ENCODE results near the gene ZNF607. TPM values are rescaled to one million over a fixed set of nuclear protein-coding genes. Genes with fewer than 3 reads are reported as not detected.
"Not testable (repeated sequence)": the region's sequence is repeated elsewhere in the genome, so short reads cannot be mapped to it uniquely, and the experiment has no call there.

The ZNF607 gene
- total RNA-seq: 1 to 10 TPM; 4.2 to 9.4 TPM

DNA sequence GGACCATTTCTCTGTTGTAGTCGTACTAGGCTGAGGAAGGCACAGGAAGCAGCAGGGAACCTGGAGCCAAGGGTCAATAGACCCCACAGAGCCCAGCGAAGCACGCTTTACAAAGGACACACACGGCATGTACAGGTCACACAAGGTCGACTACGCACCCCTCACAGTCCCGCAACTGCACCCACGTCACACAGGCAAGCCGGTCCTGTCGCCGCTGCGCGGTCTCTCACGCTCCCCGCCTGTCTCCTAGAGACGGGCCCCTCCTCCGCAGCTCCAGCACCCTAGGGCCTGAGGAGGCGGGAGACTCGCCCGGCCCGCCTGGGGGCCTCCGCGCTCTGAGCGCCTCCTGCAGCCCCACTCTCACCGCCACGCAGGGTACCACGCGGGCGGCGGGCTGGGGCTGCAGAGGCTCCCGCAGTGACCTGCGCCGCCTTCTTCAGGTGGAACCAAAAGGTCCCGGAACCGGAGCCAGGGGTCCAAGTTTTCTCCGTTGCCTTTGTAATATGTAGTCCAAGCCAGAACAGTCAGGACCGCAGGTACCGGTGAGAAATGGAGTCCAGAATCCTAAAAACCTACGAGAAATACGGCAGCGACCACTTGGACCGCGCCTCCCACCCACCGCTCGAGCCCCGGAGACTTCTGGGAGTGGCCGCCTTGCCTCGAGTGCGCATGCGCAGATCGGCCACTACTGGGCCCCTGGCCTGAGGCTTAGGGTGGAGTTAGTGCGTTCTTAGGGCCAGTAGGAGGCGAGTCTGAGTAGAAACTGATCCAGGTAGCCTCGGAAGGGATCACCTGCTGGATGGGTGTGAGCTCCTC lies at the start of gene ZNF607:
Gene ZNF607, minus strand, starts transcription at position 651 of the 816 bp plus-strand sequence. CDS start 8,143 bp downstream, outside the sequence.
- peak; percentile 96 for ATAC-seq (replicated peaks)

DNA sequence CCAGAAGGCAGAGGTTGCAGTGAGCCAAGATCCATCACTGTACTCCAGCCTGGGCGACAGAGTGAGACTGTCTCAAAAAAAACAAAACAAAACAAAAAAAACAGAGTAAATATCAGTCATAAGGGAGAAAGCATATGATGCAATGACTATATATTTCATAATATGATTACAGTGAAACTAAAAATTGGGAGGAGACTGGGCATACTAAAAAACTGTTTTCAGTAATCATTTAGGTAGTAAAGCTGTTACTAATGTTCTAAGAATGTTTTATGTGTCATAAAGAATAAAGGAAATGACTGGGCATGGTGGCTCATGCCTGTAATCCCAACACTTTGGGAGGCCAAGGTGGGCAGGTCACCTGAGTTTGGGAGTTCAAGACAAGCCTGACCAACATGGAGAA lies 43.9 kb upstream of the ZNF607 start:
- Mint-ChIP-seq H3K27ac (peak overlapping the region; percentile 73), H3K4me3 (no peak overlapping the region), H3K27me3 (no peaks in the 10 kb centered on the region), H3K36me3 (ENCODE audit: low read depth) (peaks cover 82% of the 10 kb centered on the region), H3K9me3 (peaks cover 6% of the 10 kb centered on the region), H3K4me1 (no peaks in the 10 kb centered on the region)
- peak; percentile 91 for ATAC-seq (replicated peaks)

More for the DNA sequence above, at the start of gene ZNF607:
- Mint-ChIP-seq H3K9me3 (no peaks in the 10 kb centered on the region), H3K4me1 (peaks cover 9% of the 10 kb centered on the region), H3K36me3 (ENCODE audit: low read depth) (peaks cover 17% of the 10 kb centered on the region), H3K27me3 (no peaks in the 10 kb centered on the region), H3K4me3 (peak within 1 kb of the TSS; percentile 92), H3K27ac (peak within 1 kb of the TSS; percentile 90)

DNA sequence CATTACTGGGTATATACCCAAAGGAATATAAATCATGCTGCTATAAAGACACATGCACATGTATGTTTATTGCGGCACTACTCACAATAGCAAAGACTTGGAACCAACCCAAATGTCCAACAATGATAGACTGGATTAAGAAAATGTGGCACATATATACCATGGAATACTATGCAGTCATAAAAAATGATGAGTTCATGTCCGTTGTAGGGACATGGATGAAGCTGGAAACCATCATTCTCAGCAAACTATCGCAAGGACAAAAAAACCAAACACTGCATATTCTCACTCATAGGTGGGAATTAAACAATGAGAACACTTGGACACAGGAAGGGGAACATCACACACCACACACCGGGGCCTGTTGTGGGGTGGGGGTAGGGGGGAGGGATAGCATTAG lies 38.1 kb upstream of the ZNF607 start:
- not testable (repeated sequence) for H3K9me3 Mint-ChIP-seq
- peaks cover 62% of the 10 kb centered on the region for H3K36me3 Mint-ChIP-seq (ENCODE audit: low read depth)

DNA sequence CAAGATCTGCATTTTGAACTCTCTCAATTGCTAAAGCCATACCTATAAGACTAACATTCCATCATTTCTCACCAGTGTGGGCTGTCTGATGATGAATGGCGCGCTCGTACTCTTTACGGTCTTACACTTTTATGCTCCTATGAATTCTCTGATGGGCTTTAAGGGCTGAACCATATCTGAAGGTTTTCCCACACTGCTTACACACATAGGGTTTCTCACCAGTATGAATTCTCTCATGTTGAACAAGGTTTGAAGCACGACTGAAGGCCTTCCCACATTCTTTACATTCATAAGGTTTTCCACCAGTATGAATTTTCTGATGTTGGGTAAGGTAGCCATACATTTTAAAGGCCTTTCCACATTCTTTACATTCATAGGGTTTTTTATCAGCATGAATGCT lies 18.8 kb upstream of the ZNF607 start:
- no peak overlapping the region for H3K27ac Mint-ChIP-seq
- H3K4me1 Mint-ChIP-seq: no peaks in the 10 kb centered on the region
- H3K9me3 Mint-ChIP-seq: peaks cover 35% of the 10 kb centered on the region
- peaks cover 87% of the 10 kb centered on the region for H3K36me3 Mint-ChIP-seq (ENCODE audit: low read depth)
- H3K4me3 Mint-ChIP-seq: no peak overlapping the region
- no peaks in the 10 kb centered on the region for H3K27me3 Mint-ChIP-seq
- no peak for ATAC-seq (replicated peaks)

More for the DNA sequence above, 38.1 kb upstream of the ZNF607 start:
- H3K27ac Mint-ChIP-seq; H3K4me1 Mint-ChIP-seq; H3K27me3 Mint-ChIP-seq; ATAC-seq (replicated peaks); H3K4me3 Mint-ChIP-seq: not testable (repeated sequence)

DNA sequence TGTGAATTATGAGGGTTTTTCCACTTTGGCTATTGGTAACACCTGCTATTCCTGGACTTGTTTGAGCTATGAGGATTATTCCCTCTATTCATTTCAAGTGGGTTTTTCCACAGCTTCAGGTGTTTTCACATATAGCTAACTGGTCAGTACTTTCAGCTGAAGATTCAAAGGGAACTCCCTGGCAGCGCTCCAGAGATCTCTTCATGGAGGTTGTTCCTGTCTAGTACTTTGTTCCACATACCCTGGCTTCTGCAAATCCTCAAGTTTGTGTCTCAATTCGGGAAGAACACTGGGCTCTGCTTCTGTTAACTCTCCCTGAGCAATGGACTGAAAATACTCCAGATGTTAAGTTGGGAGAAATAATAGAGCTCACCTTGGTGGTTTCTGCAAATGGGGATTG lies 5.6 kb upstream of the ZNF607 start:
- Mint-ChIP-seq H3K27me3 (no peaks in the 10 kb centered on the region), H3K4me3 (no peak overlapping the region), H3K9me3 (no peaks in the 10 kb centered on the region), H3K36me3 (ENCODE audit: low read depth) (peaks cover 5% of the 10 kb centered on the region), H3K27ac (no peak overlapping the region), H3K4me1 (no peaks in the 10 kb centered on the region)
- ATAC-seq (replicated peaks): no peak

DNA sequence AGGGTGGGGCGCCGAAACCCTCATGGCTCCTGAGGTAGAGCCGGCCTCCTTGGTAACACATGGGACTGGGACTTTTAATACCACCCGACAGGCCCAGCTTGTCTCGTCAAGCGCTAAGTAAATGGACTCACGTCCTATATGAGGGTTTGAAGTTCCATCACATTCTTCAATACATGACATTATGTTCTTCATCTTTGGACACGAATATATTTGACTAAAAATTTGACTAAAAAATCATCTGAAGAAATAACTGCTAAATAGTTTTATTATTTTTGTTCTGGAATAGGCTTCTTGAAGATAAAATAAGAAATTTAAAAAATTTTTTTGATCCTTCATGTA lies 335 bp upstream of the ZNF607 start:
- Mint-ChIP-seq H3K27me3 (no peaks in the 10 kb centered on the region), H3K27ac (peak overlapping the region; percentile 90), H3K36me3 (ENCODE audit: low read depth) (peaks cover 11% of the 10 kb centered on the region), H3K4me1 (peaks cover 9% of the 10 kb centered on the region), H3K9me3 (no peaks in the 10 kb centered on the region), H3K4me3 (peak overlapping the region; percentile 92)
- no peak for ATAC-seq (replicated peaks)

DNA sequence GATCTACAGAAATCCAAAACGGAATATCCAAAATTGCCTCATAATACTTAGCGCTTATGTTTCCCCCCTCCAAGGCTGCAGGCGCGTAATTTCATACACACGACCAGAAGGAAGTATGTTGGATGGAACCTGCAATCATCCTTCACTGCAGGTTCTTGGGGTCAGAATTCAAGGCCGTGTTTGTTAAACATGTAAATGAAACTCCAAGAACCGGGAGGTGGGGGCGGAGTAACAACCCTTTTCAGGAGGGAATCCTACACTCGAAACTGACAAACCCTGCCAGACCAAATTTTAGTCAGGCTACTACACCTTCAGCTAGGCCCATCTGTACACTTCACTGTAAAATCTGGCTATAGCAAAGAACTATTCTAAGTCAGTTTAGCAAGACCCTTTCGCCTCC lies 1.3 kb downstream of the ZNF607 start:
- peaks cover 26% of the 10 kb centered on the region for H3K36me3 Mint-ChIP-seq (ENCODE audit: low read depth)
- peaks cover 9% of the 10 kb centered on the region for H3K4me1 Mint-ChIP-seq
- H3K4me3 Mint-ChIP-seq: peak overlapping the region; percentile 92
- no peak for ATAC-seq (replicated peaks)
- H3K27me3 Mint-ChIP-seq: no peaks in the 10 kb centered on the region
- H3K9me3 Mint-ChIP-seq: no peaks in the 10 kb centered on the region
- peak overlapping the region; percentile 90 for H3K27ac Mint-ChIP-seq

DNA sequence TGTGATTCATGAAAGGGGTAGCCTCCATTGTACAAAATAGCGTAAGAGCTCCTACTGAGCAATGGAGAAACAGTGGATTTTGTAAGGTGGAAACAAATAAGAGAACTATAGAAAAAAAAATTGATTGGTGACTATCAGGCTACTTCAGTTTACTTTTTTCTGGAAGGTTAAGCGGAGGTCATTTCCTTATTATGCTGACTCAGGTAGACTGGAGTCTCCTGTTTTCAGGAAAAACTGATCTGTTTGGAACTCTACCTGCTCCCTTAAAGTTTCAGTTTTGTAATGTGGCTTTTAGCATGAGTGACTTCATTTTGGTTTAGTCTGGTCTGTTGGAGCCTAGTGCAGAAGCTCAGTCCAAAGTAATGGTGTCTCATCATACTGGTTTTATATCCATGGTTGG lies 3.4 kb downstream of the ZNF607 start:
- no peaks in the 10 kb centered on the region for H3K27me3 Mint-ChIP-seq
- H3K36me3 Mint-ChIP-seq (ENCODE audit: low read depth): peaks cover 42% of the 10 kb centered on the region
- no peak overlapping the region for H3K27ac Mint-ChIP-seq
- ATAC-seq (replicated peaks): no peak
- peaks cover 9% of the 10 kb centered on the region for H3K4me1 Mint-ChIP-seq
- no peak overlapping the region for H3K4me3 Mint-ChIP-seq
- peaks cover 9% of the 10 kb centered on the region for H3K9me3 Mint-ChIP-seq

DNA sequence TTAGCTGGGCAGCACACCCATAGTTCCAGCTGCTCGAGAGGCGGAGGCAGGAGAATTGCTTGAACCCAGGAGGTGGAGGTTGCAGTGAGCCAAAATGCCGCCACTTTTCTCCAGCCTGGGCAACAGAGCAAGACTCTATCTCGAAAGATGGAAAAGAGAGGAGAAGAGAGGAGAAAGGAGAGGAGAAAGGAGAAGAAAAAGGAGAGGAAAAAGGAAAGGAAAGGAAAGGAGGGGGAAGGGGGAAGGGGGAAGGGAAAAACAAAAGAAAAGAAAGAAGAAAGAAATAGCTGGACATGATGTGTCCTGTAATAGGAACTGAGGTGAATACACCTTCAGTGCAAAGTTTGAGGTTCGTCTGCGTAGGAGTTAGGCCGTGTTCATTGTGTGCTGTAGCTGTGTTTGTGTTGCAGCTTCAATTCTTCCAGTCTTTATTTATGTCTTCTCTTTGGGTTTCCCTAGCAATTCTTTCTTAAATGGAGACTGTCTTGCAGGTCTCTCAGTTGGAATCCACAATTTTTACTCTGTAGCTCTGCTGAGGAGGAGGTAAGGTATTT lies 13.4 kb downstream of the ZNF607 start:
- H3K36me3 Mint-ChIP-seq (ENCODE audit: low read depth): peaks cover 97% of the 10 kb centered on the region
- peaks cover 15% of the 10 kb centered on the region for H3K9me3 Mint-ChIP-seq
- no peak for ATAC-seq (replicated peaks)
- no peaks in the 10 kb centered on the region for H3K4me1 Mint-ChIP-seq
- no peaks in the 10 kb centered on the region for H3K27me3 Mint-ChIP-seq
- H3K27ac Mint-ChIP-seq: no peak overlapping the region
- H3K4me3 Mint-ChIP-seq: no peak overlapping the region

DNA sequence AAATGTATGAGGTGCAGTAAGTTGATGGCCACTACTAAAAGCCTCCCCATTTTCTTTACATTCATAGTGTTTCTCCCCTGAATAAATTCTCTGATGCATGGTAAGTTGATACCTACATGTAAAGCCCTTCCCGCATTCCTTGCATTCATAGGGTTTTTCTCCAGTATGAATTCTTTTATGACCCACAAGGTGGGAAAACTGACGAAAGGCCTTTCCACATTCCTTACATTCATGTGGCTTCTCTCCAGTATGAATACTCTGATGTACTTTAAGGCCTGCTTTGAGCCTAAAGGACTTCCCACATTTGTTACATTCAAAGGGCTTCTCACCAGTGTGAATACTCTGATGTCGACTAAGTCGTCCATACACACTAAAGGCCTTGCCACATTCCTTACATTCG lies 20.5 kb downstream of the ZNF607 start:
- H3K36me3 Mint-ChIP-seq (ENCODE audit: low read depth): peaks cover 59% of the 10 kb centered on the region
- no peaks in the 10 kb centered on the region for H3K27me3 Mint-ChIP-seq
- peaks cover 40% of the 10 kb centered on the region for H3K9me3 Mint-ChIP-seq
- ATAC-seq (replicated peaks): no peak
- H3K27ac Mint-ChIP-seq: no peak overlapping the region
- no peaks in the 10 kb centered on the region for H3K4me1 Mint-ChIP-seq
- H3K4me3 Mint-ChIP-seq: no peak overlapping the region

DNA sequence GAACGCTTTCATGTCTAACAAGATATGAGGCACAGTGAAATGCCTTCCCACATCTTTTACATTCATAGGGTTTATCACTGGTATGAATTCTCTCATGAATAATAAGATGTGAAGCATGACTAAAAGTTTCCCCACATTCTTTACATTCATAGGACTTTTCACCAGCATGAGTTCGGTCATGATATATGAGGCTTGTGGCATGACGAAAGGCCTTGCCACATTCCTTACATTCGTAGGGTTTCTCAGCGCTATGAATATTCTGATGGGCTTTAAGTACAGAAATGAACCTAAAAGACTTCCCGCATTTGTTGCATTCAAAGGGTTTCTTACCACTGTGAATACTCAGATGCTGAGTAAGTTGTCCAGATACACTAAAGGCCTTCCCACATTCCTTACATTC lies 21.3 kb downstream of the ZNF607 start:
- no peak for ATAC-seq (replicated peaks)
- H3K36me3 Mint-ChIP-seq (ENCODE audit: low read depth): peaks cover 52% of the 10 kb centered on the region
- H3K9me3 Mint-ChIP-seq: peaks cover 41% of the 10 kb centered on the region

DNA sequence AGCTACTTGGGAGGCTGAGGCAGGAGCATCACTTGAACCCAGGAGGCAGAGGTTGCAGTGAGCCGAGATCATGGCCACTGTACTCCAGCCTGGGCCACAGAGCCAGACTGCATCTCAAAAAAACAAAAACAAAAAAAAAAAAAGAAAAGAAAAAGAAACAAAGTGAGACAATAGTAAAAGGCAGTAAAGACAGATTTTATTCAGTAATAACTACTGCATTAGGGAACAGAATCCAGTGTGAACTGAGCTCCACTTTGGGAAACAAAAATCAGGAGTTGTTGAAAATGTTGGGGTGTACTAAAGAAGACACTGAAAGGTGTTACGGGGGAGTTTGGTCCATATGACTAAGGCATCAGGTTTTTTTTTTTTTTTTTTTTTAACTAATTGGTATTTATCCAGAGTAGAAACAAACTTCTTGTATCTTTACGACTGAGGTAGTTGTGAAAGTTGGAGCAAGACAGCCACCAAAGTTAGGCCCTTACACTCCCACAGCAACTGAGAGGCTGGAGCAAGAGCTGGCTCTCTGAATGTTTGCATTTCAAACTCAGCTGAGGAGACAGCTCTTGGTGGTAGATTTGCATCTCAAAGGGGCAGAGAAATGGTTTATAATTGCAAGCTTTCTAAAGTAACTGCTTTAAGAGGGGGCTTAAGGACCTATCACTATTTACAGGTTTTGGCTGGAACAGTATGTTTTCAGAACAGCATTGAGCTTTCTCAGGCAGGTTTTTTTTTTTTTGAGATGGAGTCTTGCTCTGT lies 24.2 kb downstream of the ZNF607 start:
- H3K27me3 Mint-ChIP-seq: no peaks in the 10 kb centered on the region
- no peak for ATAC-seq (replicated peaks)
- no peak overlapping the region for H3K4me3 Mint-ChIP-seq
- no peaks in the 10 kb centered on the region for H3K4me1 Mint-ChIP-seq
- H3K9me3 Mint-ChIP-seq: peaks cover 29% of the 10 kb centered on the region
- no peak overlapping the region for H3K27ac Mint-ChIP-seq
- H3K36me3 Mint-ChIP-seq (ENCODE audit: low read depth): peaks cover 26% of the 10 kb centered on the region

More for the DNA sequence above, 21.3 kb downstream of the ZNF607 start:
- no peak overlapping the region for H3K27ac Mint-ChIP-seq
- H3K27me3 Mint-ChIP-seq: no peaks in the 10 kb centered on the region
- no peak overlapping the region for H3K4me3 Mint-ChIP-seq
- no peaks in the 10 kb centered on the region for H3K4me1 Mint-ChIP-seq

DNA sequence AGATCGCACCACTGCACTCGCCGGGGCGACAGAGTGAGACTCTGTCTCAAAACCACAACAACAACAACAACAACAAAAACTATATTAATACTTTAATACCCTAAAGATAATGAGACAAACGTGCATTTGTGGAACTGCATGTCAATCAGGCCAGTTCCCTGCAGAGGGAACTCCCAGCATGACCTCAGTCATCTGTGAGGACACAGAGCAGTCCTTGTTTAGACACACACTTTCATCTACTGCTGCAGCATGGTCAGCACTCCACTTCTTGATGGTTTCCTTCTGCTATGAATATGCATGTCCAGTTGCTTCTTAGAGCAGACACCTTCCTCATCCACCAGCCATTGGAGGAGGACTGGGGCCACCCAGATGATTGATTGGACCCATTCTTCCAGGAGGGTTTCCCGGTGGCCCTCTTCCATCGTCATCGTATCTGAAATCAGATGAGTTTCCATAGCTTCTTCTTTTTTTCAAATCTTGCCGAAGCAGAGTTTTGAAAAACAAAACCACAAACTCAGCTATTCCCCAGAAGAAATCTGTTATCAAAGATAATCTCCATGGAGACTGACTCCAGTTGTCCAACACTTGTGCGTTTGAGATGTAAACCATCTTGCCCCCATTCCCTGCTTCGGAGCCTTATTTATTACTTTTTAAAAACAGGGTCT lies 26.5 kb downstream of the ZNF607 start:
- H3K4me1 Mint-ChIP-seq: no peaks in the 10 kb centered on the region
- peaks cover 5% of the 10 kb centered on the region for H3K36me3 Mint-ChIP-seq (ENCODE audit: low read depth)
- peak overlapping the region; percentile 4 for H3K27ac Mint-ChIP-seq
- H3K4me3 Mint-ChIP-seq: peak overlapping the region; percentile 87
- H3K27me3 Mint-ChIP-seq: no peaks in the 10 kb centered on the region
- ATAC-seq (replicated peaks): no peak
- H3K9me3 Mint-ChIP-seq: peaks cover 16% of the 10 kb centered on the region

DNA sequence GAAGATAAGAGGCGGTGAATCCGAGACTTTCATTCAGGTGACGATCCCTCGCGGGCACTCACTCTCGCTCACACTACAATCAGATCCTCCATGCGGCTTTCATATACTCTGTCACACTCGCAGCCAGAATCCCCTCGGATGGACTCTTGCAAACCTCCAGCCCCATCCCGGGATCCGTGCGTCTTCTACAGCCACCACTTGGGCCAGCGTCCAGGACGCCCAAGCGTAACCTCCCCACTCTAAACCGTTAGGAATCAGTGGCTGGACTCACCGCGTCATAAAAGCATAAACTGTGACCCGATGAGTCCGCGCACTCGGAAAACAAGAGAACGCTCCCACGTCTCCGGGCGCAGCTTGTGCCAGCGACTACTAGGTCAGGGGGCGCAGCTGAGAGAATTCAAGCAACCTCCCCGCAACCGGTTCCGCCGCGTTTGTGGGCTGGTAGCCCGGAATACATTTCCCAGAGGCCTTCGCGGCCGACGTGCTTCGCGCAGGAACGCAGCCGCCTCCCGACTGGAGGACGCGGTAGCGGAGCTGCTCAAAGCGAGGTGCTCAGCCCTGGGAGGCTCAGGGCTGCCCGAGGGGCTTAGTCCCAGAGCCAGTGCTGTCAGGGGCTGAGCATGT lies 27.6 kb downstream of the ZNF607 start:
- H3K27ac Mint-ChIP-seq: peak overlapping the region; percentile 86
- H3K27me3 Mint-ChIP-seq: no peaks in the 10 kb centered on the region

More for the DNA sequence above, 27.6 kb downstream of the ZNF607 start:
- Mint-ChIP-seq H3K36me3 (ENCODE audit: low read depth) (peaks cover 5% of the 10 kb centered on the region), H3K4me3 (peak overlapping the region; percentile 87), H3K9me3 (peaks cover 11% of the 10 kb centered on the region), H3K4me1 (no peaks in the 10 kb centered on the region)
- ATAC-seq (replicated peaks): peak; percentile 95

Data from activated T-helper 17 cell treated with anti-CD3 and anti-CD28 coated beads, Interleukin-2, amount 50 U/mL, for 72 hours (primary cell).